Vagina (tissue), 2 donors: ENCODE measurements around the gene CBFA2T3.

Source experiments
- CTCF ChIP-seq, 3 experiments: fragments of 450-650 bp in 2 of 3; fragments of 200-600 bp in 1 of 3; sonication (generic) in 1 of 3; IDR thresholded peaks; one replicate each; pipeline ENCODE4 v1.5.1; 2017 to 2019; ENCODE audit warnings: antibody characterized with exemption in 3 of 3, mild to moderate bottlenecking in 2 of 3, moderate library complexity in 2 of 3
- POLR2A ChIP-seq, 2 donors: fragments of 450-650 bp; IDR thresholded peaks; one replicate each; pipeline ENCODE4 v1.6.1; 2017; ENCODE audit warnings: antibody characterized with exemption in 2 of 2, mild to moderate bottlenecking in 2 of 2, moderate library complexity in 2 of 2

GRCh38 chr16:88955906-88956305, 21.1 kb downstream of the CBFA2T3 start:
- TF ChIP-seq CTCF (IDR thresholded peaks at IDR 0.05) (no peak), POLR2A (IDR thresholded peaks at IDR 0.05) (no peak)
